SK-N-SH (cell line): Measurements from ENCODE around the gene PASK. TPM values are rescaled to one million over a fixed set of nuclear protein-coding genes. Genes with fewer than 3 reads are reported as not detected.

Experiments used
- CTCF ChIA-PET: fragments of 300-600, 350-600 bp; formaldehyde crosslinking; extraction: SDS; loops from one replicate; lab custom pipeline; 2021; lab: Yijun Ruan, JAX
- POLR2A ChIA-PET: fragments of 350-600 bp; sonication (Branson Sonifier 250); formaldehyde crosslinking; extraction: SDS; loops from one replicate; lab custom pipeline; 2020; ENCODE audit warnings: antibody characterized with exemption, inconsistent platforms; lab: Yijun Ruan, JAX
- DNase-seq: peaks from one replicate; pipeline ENCODE4 v3.0.0; 2012
- H2AFZ ChIP-seq: fragments of 200-600 bp; sonication (generic); 2 replicates; pipeline ENCODE4 v1.8.1; 2016; ENCODE audit warnings: antibody characterized with exemption, mild to moderate bottlenecking, low read depth
- H3F3A ChIP-seq: fragments of 200-600 bp; sonication (generic); replicated peaks from 2 replicates; pipeline ENCODE3; 2016; ENCODE audit warnings: antibody characterized with exemption, mild to moderate bottlenecking; ENCODE audit not compliant: insufficient read depth
- H3K27ac ChIP-seq, 2 experiments: fragments of 200-500 bp in 1 of 2; fragments of 200-600 bp in 1 of 2; sonication (Bioruptor generic) in 1 of 2; sonication (generic), shearing (Covaris generic) in 1 of 2; 2 replicates each; pipeline versions ENCODE4 v1.5.1 to v1.6.1; 2014 to 2016; ENCODE audit warnings: low read depth in 2 of 2, inconsistent platforms in 1 of 2, low read length in 1 of 2, mild to moderate bottlenecking in 1 of 2, mixed read lengths in 1 of 2
- H3K27me3 ChIP-seq: fragments of 200-600 bp; sonication (generic), shearing (Covaris generic); 2 replicates; pipeline ENCODE4 v1.6.1; 2016; ENCODE audit warnings: mixed run types; ENCODE audit not compliant: insufficient read depth
- H3K36me3 ChIP-seq, 2 experiments: fragments of 200-500 bp in 1 of 2; fragments of 200-600 bp in 1 of 2; sonication (Bioruptor generic) in 1 of 2; sonication (generic) in 1 of 2; replicated peaks in 1 of 2; 2 replicates each; pipeline versions ENCODE3 to v1.5.1; 2014 to 2016; ENCODE audit warnings: low read length in 1 of 2, mild to moderate bottlenecking in 1 of 2; ENCODE audit not compliant: insufficient read depth in 2 of 2, control insufficient read depth in 1 of 2
- H3K4me1 ChIP-seq, 2 experiments: fragments of 200-500 bp in 1 of 2; fragments of 200-600 bp in 1 of 2; sonication (Bioruptor generic) in 1 of 2; sonication (generic), shearing (Covaris generic) in 1 of 2; 2 replicates each; pipeline versions ENCODE4 v1.5.1 to v1.6.1; 2014 to 2016; ENCODE audit warnings: low read depth in 1 of 2, low read length in 1 of 2, mixed run types in 1 of 2; ENCODE audit not compliant: insufficient read depth in 2 of 2, control insufficient read depth in 1 of 2
- H3K4me2 ChIP-seq: fragments of 200-600 bp; sonication (generic), shearing (Covaris generic); 2 replicates; pipeline ENCODE4 v1.6.1; 2017; ENCODE audit warnings: mixed run types
- H3K4me3 ChIP-seq, 2 experiments: fragments of 200-500 bp in 1 of 2; fragments of 200-600 bp in 1 of 2; sonication (Bioruptor generic) in 1 of 2; sonication (generic), shearing (Covaris generic) in 1 of 2; 2 replicates each; pipeline versions ENCODE4 v1.5.1 to v1.8.1; 2014 to 2016; ENCODE audit warnings: low read depth in 2 of 2, inconsistent platforms in 1 of 2, low read length in 1 of 2, mild to moderate bottlenecking in 1 of 2, mixed read lengths in 1 of 2, moderate library complexity in 1 of 2
- H3K79me2 ChIP-seq: fragments of 200-600 bp; sonication (generic); 2 replicates; pipeline ENCODE4 v1.8.1; 2017; ENCODE audit warnings: mild to moderate bottlenecking; ENCODE audit not compliant: insufficient read depth
- H3K9ac ChIP-seq: fragments of 200-600 bp; sonication (generic); 2 replicates; pipeline ENCODE4 v1.6.1; 2017; ENCODE audit warnings: mixed run types
- H3K9me2 ChIP-seq: fragments of 200-600 bp; sonication (generic); 2 replicates; pipeline ENCODE4 v1.6.1; 2017; ENCODE audit warnings: mixed run types
- H3K9me3 ChIP-seq: fragments of 200-600 bp; sonication (generic); 2 replicates; pipeline ENCODE4 v1.6.1; 2017; ENCODE audit warnings: mixed run types, mild to moderate bottlenecking, moderate library complexity
- H4K20me1 ChIP-seq: fragments of 200-600 bp; sonication (generic); 2 replicates; pipeline ENCODE4 v1.6.1; 2017; ENCODE audit warnings: mild to moderate bottlenecking, mixed run types; ENCODE audit not compliant: insufficient read depth
- EP300 ChIP-seq, 2 experiments: IDR thresholded peaks; 2 replicates each; pipeline versions ENCODE4 v1.4.0 to v1.6.1; 2012; ENCODE audit warnings: borderline replicate concordance in 1 of 2, low read depth in 1 of 2, low read length in 1 of 2
- FOSL2 ChIP-seq: IDR thresholded peaks from 2 replicates; pipeline ENCODE4 v1.4.0; 2012; ENCODE audit warnings: low read depth, mild to moderate bottlenecking, moderate library complexity, borderline replicate concordance
- GABPA ChIP-seq: IDR thresholded peaks from 2 replicates; pipeline ENCODE4 v1.4.0; 2012; ENCODE audit warnings: low read depth, mild to moderate bottlenecking
- GATA2 ChIP-seq: sonication (generic); formaldehyde crosslinking; IDR thresholded peaks from 2 replicates; pipeline ENCODE4 v1.5.0; 2020; ENCODE audit warnings: mild to moderate bottlenecking, missing genetic modification reagents
- IRF3 ChIP-seq: fragments of 150-350 bp; IDR thresholded peaks from 2 replicates; pipeline ENCODE4 v1.6.1; 2016; ENCODE audit warnings: mild to moderate bottlenecking, low read depth, low read length
- JUND ChIP-seq: IDR thresholded peaks from 2 replicates; pipeline ENCODE4 v1.4.0; 2012
- MEF2A ChIP-seq: IDR thresholded peaks from 2 replicates; pipeline ENCODE4 v1.4.0; 2012; ENCODE audit warnings: low read depth, borderline replicate concordance
- MXI1 ChIP-seq: IDR thresholded peaks from 2 replicates; pipeline ENCODE4 v1.6.1; 2012; ENCODE audit warnings: mild to moderate bottlenecking, low read depth, low read length, improper control_type of control experiment
- NRF1 ChIP-seq: IDR thresholded peaks from 2 replicates; pipeline ENCODE4 v1.6.1; 2012; ENCODE audit warnings: low read depth, mild to moderate bottlenecking, low read length
- PBX3 ChIP-seq: IDR thresholded peaks from 2 replicates; pipeline ENCODE4; 2012
- RXRA ChIP-seq: IDR thresholded peaks from 2 replicates; pipeline ENCODE4 v1.4.0; 2012; ENCODE audit warnings: low read depth, mild to moderate bottlenecking, borderline replicate concordance
- TAF1 ChIP-seq: IDR thresholded peaks from 2 replicates; pipeline ENCODE4 v1.6.1; 2012; ENCODE audit warnings: low read depth, mild to moderate bottlenecking, low read length, moderate library complexity, borderline replicate concordance
- YY1 ChIP-seq: IDR thresholded peaks from 2 replicates; pipeline ENCODE4 v1.4.0; 2012; ENCODE audit warnings: low read depth, mild to moderate bottlenecking
- WGBS: methylation state at CpG from one replicate; pipeline ENCODE4 v1.1.6; 2017; ENCODE audit warnings: low lambda C conversion rate; 5-methylcytosine and 5-hydroxymethylcytosine counted together
- polyA plus RNA-seq, 3 experiments: library from polyadenylated mRNA; depleted of rRNA; stranded (reverse); fragments of >200 nt; gene quantifications; 2 replicates each; pipeline ENCODE4 v1.2.3, GENCODE V29; 2012
- TF ChIP-seq, protein P1 (sequence below): fragments of 150-350 bp; IDR thresholded peaks from 2 replicates; pipeline ENCODE4 v1.6.1; 2017; ENCODE audit warnings: antibody characterized with exemption, low read length, low read depth, borderline replicate concordance
- TF ChIP-seq, protein P2 (sequence below): IDR thresholded peaks from 2 replicates; pipeline ENCODE4 v1.6.1; 2012; ENCODE audit warnings: mild to moderate bottlenecking, low read depth, low read length, moderate library complexity

Gene PASK
- polyA plus RNA-seq, 1 of the 3 experiments (the other 2 are of a cell fraction) = 6.3 TPM

DNA sequence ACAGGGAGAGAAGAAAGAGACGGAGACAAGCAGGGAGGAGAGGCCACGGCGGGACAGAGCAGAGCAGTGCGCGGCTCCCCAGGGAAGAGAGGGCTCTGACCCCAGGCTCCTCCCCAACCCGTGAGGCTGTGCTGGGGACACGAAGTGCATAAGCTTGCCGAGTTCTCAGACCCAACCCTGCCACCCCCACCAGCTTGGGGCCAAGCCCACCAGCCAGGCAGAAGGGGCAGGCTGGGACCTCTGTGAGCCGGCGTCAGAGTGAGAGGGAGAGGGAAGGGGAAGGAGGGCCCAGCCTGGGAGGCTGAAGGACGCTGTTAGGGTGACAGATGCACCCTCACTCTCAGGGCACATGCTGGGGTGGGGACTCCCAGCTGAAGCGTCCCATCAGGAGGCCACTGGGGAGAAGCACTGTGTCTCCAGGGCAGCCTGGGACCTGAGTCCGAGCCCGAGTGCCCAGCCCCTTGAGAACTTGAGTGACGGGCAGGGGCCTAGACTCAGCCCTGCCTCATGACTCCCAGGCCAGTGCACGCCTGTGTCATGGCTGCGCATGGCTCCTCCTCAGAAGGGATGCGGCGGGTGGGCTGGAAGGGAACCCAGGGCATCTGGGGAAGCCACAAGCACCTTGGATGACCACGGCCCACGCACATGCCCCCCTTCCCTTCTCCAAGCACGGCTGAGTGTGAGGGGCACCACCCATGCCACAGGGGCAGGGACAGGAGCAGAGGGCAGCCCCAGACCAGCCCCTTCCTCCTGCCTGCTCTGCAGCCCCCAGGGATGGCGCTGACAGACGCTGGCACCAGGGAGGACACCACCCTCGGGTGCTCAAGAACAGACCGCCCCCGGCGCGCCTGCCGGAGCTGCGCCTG, 78.2 kb downstream of the PASK start:
- Histone ChIP-seq H3K9ac (no peak overlapping the region), H3K27ac (no peak overlapping the region), H3K4me1 (no peaks in the 10 kb centered on the region; a peak in 1 of 4 replicates), H2AFZ (no peak overlapping the region), H3K9me3 (no peaks in the 10 kb centered on the region), H3K4me2 (no peak overlapping the region), H3K27me3 (no peaks in the 10 kb centered on the region), H3K79me2 (no peaks in the 10 kb centered on the region), H3F3A (no peaks in the 10 kb centered on the region), H3K36me3 (no peaks in the 10 kb centered on the region)
- POLR2A ChIA-PET = no interaction called here
- CTCF ChIA-PET = no interaction called here
- 51% methylated on average over 11 of the region's 31 CpGs for WGBS
- TF ChIP-seq TAF1 = no peak
- TF ChIP-seq GATA2 (CRISPR knock-in tag) = no peak
- no peak for TF ChIP-seq YY1
- TF ChIP-seq, protein P1, sequence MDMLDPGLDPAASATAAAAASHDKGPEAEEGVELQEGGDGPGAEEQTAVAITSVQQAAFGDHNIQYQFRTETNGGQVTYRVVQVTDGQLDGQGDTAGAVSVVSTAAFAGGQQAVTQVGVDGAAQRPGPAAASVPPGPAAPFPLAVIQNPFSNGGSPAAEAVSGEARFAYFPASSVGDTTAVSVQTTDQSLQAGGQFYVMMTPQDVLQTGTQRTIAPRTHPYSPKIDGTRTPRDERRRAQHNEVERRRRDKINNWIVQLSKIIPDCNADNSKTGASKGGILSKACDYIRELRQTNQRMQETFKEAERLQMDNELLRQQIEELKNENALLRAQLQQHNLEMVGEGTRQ = no peak
- TF ChIP-seq, all 33 proteins: peak for 0
- DNase-seq = no peak
- Histone ChIP-seq H4K20me1 (no peaks in the 10 kb centered on the region), H3K4me3 (no peak overlapping the region), H3K9me2 (no peaks in the 10 kb centered on the region)

- Histone ChIP-seq H4K20me1 (no peaks in the 10 kb centered on the region), H3K79me2 (no peaks in the 10 kb centered on the region), H2AFZ (no peak overlapping the region), H3K36me3 (no peaks in the 10 kb centered on the region), H3K9me3 (no peaks in the 10 kb centered on the region), H3F3A (no peaks in the 10 kb centered on the region), H3K9ac (no peak overlapping the region), H3K9me2 (no peaks in the 10 kb centered on the region), H3K4me2 (no peak overlapping the region), H3K27ac (no peak overlapping the region), H3K27me3 (no peaks in the 10 kb centered on the region), H3K4me3 (no peak overlapping the region), H3K4me1 (no peaks in the 10 kb centered on the region; a peak in 1 of 4 replicates)
- DNase-seq = no peak
- TF ChIP-seq NRF1 (no peak), MXI1 (no peak), GATA2 (CRISPR knock-in tag) (no peak), IRF3 (no peak), JUND (no peak), PBX3 (no peak), FOSL2 (no peak), MEF2A (no peak), EP300 (IDR thresholded peaks at IDR 0.05; ENCODE audit: borderline replicate concordance in 1 of 2, low read depth in 1 of 2, low read length in 1 of 2) (no peak), RXRA (no peak), GABPA (no peak)
- TF ChIP-seq, protein P2, sequence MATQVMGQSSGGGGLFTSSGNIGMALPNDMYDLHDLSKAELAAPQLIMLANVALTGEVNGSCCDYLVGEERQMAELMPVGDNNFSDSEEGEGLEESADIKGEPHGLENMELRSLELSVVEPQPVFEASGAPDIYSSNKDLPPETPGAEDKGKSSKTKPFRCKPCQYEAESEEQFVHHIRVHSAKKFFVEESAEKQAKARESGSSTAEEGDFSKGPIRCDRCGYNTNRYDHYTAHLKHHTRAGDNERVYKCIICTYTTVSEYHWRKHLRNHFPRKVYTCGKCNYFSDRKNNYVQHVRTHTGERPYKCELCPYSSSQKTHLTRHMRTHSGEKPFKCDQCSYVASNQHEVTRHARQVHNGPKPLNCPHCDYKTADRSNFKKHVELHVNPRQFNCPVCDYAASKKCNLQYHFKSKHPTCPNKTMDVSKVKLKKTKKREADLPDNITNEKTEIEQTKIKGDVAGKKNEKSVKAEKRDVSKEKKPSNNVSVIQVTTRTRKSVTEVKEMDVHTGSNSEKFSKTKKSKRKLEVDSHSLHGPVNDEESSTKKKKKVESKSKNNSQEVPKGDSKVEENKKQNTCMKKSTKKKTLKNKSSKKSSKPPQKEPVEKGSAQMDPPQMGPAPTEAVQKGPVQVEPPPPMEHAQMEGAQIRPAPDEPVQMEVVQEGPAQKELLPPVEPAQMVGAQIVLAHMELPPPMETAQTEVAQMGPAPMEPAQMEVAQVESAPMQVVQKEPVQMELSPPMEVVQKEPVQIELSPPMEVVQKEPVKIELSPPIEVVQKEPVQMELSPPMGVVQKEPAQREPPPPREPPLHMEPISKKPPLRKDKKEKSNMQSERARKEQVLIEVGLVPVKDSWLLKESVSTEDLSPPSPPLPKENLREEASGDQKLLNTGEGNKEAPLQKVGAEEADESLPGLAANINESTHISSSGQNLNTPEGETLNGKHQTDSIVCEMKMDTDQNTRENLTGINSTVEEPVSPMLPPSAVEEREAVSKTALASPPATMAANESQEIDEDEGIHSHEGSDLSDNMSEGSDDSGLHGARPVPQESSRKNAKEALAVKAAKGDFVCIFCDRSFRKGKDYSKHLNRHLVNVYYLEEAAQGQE = no peak
- WGBS = 57% methylated on average over 13 of the region's 13 CpGs
- ChIA-PET CTCF (no interaction called here), POLR2A (no interaction called here)
Measured at GRCh38 chr2:241070361-241070760, 78.9 kb downstream of the PASK start.
